IPS-18a (cell line): ENCODE results near the gene KDM6B.

Experiments
- H3K27ac ChIP-seq: one replicate; pipeline ENCODE4 v1.5.1; 2013; ENCODE audit warnings: low read length
- H3K27me3 ChIP-seq: one replicate; pipeline ENCODE4 v1.6.1; 2013; ENCODE audit warnings: mild to moderate bottlenecking, low read length; ENCODE audit not compliant: control insufficient read depth, insufficient read depth
- H3K36me3 ChIP-seq: one replicate; pipeline ENCODE4 v1.6.1; 2013; ENCODE audit warnings: low read depth, low read length; ENCODE audit not compliant: control insufficient read depth
- H3K4me1 ChIP-seq: one replicate; pipeline ENCODE4 v1.6.1; 2013; ENCODE audit warnings: low read depth, low read length; ENCODE audit not compliant: control insufficient read depth
- H3K4me3 ChIP-seq: one replicate; pipeline ENCODE4 v1.5.1; 2013; ENCODE audit warnings: low read length
- H3K9ac ChIP-seq: one replicate; pipeline ENCODE4 v1.6.1; 2013; ENCODE audit warnings: mild to moderate bottlenecking, low read length, moderate library complexity
- H3K9me3 ChIP-seq: one replicate; pipeline ENCODE4 v1.6.1; 2013; ENCODE audit warnings: low read depth, low read length; ENCODE audit not compliant: control insufficient read depth

KDM6B gene

GRCh38 chr17:7836596-7837407 lies 2.8 kb downstream of the KDM6B start:
- Histone ChIP-seq H3K4me3 (peak overlapping the region; percentile 83), H3K27ac (peak overlapping the region; percentile 59), H3K9ac (peak overlapping the region; percentile 69), H3K27me3 (peaks cover 48% of the 10 kb centered on the region), H3K4me1 (peaks cover 27% of the 10 kb centered on the region), H3K36me3 (no peaks in the 10 kb centered on the region), H3K9me3 (no peaks in the 10 kb centered on the region)

- H3K9me3 ChIP-seq: no peaks in the 10 kb centered on the region
- peaks cover 45% of the 10 kb centered on the region for H3K27me3 ChIP-seq
- no peak overlapping the region for H3K27ac ChIP-seq
- no peak overlapping the region for H3K9ac ChIP-seq
- H3K4me3 ChIP-seq: peak overlapping the region; percentile 50
- H3K36me3 ChIP-seq: no peaks in the 10 kb centered on the region
- H3K4me1 ChIP-seq: peaks cover 27% of the 10 kb centered on the region
These were observed 3.5 kb downstream of the KDM6B start for GRCh38 chr17:7837408-7838088.

- no peak overlapping the region for H3K27ac ChIP-seq
- peaks cover 44% of the 10 kb centered on the region for H3K27me3 ChIP-seq
- no peaks in the 10 kb centered on the region for H3K36me3 ChIP-seq
- H3K4me3 ChIP-seq: peak overlapping the region; percentile 50
- no peak overlapping the region for H3K9ac ChIP-seq
- H3K4me1 ChIP-seq: peaks cover 24% of the 10 kb centered on the region
- no peaks in the 10 kb centered on the region for H3K9me3 ChIP-seq
These were observed 4.4 kb downstream of the KDM6B start for GRCh38 chr17:7838090-7839075.

GRCh38 chr17:7839190-7839875 lies 5.3 kb downstream of the KDM6B start:
- H3K27me3 ChIP-seq: peaks cover 46% of the 10 kb centered on the region
- H3K36me3 ChIP-seq: no peaks in the 10 kb centered on the region
- no peak overlapping the region for H3K9ac ChIP-seq
- H3K4me3 ChIP-seq: no peak overlapping the region
- H3K9me3 ChIP-seq: no peaks in the 10 kb centered on the region
- H3K27ac ChIP-seq: no peak overlapping the region
- peaks cover 21% of the 10 kb centered on the region for H3K4me1 ChIP-seq

GRCh38 chr17:7839876-7840261 lies 5.9 kb downstream of the KDM6B start:
- H3K9ac ChIP-seq: no peak overlapping the region

GRCh38 chr17:7840441-7840840 lies 6.4 kb downstream of the KDM6B start:
- H3K27ac ChIP-seq: no peak overlapping the region
- no peak overlapping the region for H3K4me3 ChIP-seq
- H3K9ac ChIP-seq: no peak overlapping the region
- H3K4me1 ChIP-seq: peaks cover 21% of the 10 kb centered on the region
- no peaks in the 10 kb centered on the region for H3K36me3 ChIP-seq
- H3K9me3 ChIP-seq: no peaks in the 10 kb centered on the region
- peaks cover 49% of the 10 kb centered on the region for H3K27me3 ChIP-seq

More at GRCh38 chr17:7839876-7840261, 5.9 kb downstream of the KDM6B start:
- Histone ChIP-seq H3K4me3 (no peak overlapping the region), H3K9me3 (no peaks in the 10 kb centered on the region), H3K27ac (no peak overlapping the region), H3K27me3 (peaks cover 46% of the 10 kb centered on the region), H3K36me3 (no peaks in the 10 kb centered on the region), H3K4me1 (peaks cover 21% of the 10 kb centered on the region)

- Histone ChIP-seq H3K4me3 (peak overlapping the region; percentile 76), H3K4me1 (peaks cover 21% of the 10 kb centered on the region), H3K9me3 (no peaks in the 10 kb centered on the region), H3K9ac (no peak overlapping the region), H3K27me3 (peaks cover 52% of the 10 kb centered on the region), H3K27ac (no peak overlapping the region), H3K36me3 (no peaks in the 10 kb centered on the region)
These were observed 6.9 kb downstream of the KDM6B start for GRCh38 chr17:7840875-7841274.

GRCh38 chr17:7841396-7841914 lies 7.4 kb downstream of the KDM6B start:
- H3K9ac ChIP-seq: peak overlapping the region; percentile 64
- no peak overlapping the region for H3K27ac ChIP-seq
- no peaks in the 10 kb centered on the region for H3K9me3 ChIP-seq
- peaks cover 52% of the 10 kb centered on the region for H3K27me3 ChIP-seq
- peak overlapping the region; percentile 76 for H3K4me3 ChIP-seq
- no peaks in the 10 kb centered on the region for H3K36me3 ChIP-seq
- H3K4me1 ChIP-seq: peaks cover 21% of the 10 kb centered on the region

GRCh38 chr17:7841915-7842379 lies 7.9 kb downstream of the KDM6B start:
- Histone ChIP-seq H3K9me3 (no peaks in the 10 kb centered on the region), H3K4me3 (peak overlapping the region; percentile 76), H3K27ac (no peak overlapping the region), H3K36me3 (no peaks in the 10 kb centered on the region), H3K27me3 (peaks cover 52% of the 10 kb centered on the region), H3K4me1 (peaks cover 21% of the 10 kb centered on the region), H3K9ac (peak overlapping the region; percentile 64)

GRCh38 chr17:7842380-7843256 lies 8.6 kb downstream of the KDM6B start:
- Histone ChIP-seq H3K9me3 (no peaks in the 10 kb centered on the region), H3K27me3 (peaks cover 52% of the 10 kb centered on the region), H3K4me1 (peaks cover 14% of the 10 kb centered on the region), H3K4me3 (peak overlapping the region; percentile 76), H3K27ac (no peak overlapping the region), H3K36me3 (no peaks in the 10 kb centered on the region), H3K9ac (peak overlapping the region; percentile 60)
